ENCODE measurements around the gene LCNL1.

GRCh38 chr9:136974817-136975535 lies 7.8 kb upstream of the LCNL1 start:
- TF ChIP-seq, protein P1, sequence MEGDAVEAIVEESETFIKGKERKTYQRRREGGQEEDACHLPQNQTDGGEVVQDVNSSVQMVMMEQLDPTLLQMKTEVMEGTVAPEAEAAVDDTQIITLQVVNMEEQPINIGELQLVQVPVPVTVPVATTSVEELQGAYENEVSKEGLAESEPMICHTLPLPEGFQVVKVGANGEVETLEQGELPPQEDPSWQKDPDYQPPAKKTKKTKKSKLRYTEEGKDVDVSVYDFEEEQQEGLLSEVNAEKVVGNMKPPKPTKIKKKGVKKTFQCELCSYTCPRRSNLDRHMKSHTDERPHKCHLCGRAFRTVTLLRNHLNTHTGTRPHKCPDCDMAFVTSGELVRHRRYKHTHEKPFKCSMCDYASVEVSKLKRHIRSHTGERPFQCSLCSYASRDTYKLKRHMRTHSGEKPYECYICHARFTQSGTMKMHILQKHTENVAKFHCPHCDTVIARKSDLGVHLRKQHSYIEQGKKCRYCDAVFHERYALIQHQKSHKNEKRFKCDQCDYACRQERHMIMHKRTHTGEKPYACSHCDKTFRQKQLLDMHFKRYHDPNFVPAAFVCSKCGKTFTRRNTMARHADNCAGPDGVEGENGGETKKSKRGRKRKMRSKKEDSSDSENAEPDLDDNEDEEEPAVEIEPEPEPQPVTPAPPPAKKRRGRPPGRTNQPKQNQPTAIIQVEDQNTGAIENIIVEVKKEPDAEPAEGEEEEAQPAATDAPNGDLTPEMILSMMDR (IDR thresholded peaks at IDR 0.05): no peak
- TF ChIP-seq POLR2A (IDR thresholded peaks at IDR 0.05) (no peak), POLR2AphosphoS5 (IDR thresholded peaks at IDR 0.05) (no peak)

Data from prostate gland (tissue), 2 donors.